Esophagus (tissue), 2 donors: ENCODE results near the gene RCN1. TPM values are rescaled to one million over a fixed set of nuclear protein-coding genes. Genes with fewer than 3 reads are reported as not detected.

ENCODE experiments used
- H3K27ac ChIP-seq, 2 donors: one replicate each; pipeline ENCODE4 v1.5.1; 2013; ENCODE audit warnings: low read depth in 2 of 2, mild to moderate bottlenecking in 2 of 2, inconsistent platforms in 1 of 2, low read length in 1 of 2, moderate library complexity in 1 of 2
- H3K27me3 ChIP-seq, 2 donors: one replicate each; pipeline ENCODE4 v1.6.1; 2013; ENCODE audit warnings: low read length in 2 of 2, control low read depth in 1 of 2, mild to moderate bottlenecking in 1 of 2; ENCODE audit not compliant: insufficient read depth in 2 of 2, control insufficient read depth in 1 of 2
- H3K36me3 ChIP-seq, 2 donors: one replicate each; pipeline ENCODE4 v1.6.1; 2013; ENCODE audit warnings: low read length in 1 of 2; ENCODE audit not compliant: control insufficient read depth in 2 of 2, insufficient read depth in 2 of 2
- H3K4me1 ChIP-seq, 2 donors: one replicate each; pipeline ENCODE4 v1.6.1; 2013; ENCODE audit warnings: low read length in 1 of 2; ENCODE audit not compliant: control insufficient read depth in 2 of 2, insufficient read depth in 2 of 2
- H3K4me3 ChIP-seq, 2 donors: one replicate each; pipeline ENCODE4 v1.5.1; 2013; ENCODE audit warnings: low read length in 2 of 2, mild to moderate bottlenecking in 2 of 2, low read depth in 1 of 2, moderate library complexity in 1 of 2
- H3K9me3 ChIP-seq, 2 donors: one replicate each; pipeline ENCODE4 v1.6.1; 2013; ENCODE audit warnings: mild to moderate bottlenecking in 2 of 2, low read depth in 1 of 2, low read length in 1 of 2, moderate library complexity in 1 of 2; ENCODE audit not compliant: control insufficient read depth in 2 of 2, insufficient read depth in 1 of 2
- WGBS, 2 donors: extraction: QIAGEN DNeasy Blood & Tissue Kit; methylation state at CpG; one replicate each; pipeline ENCODE4 v1.1.7; 2013; 5-methylcytosine and 5-hydroxymethylcytosine counted together
- polyA plus RNA-seq, 2 donors: library from polyadenylated mRNA; stranded (reverse); fragments of 200-250 nt; gene quantifications; one replicate each; pipeline ENCODE4 v1.2.3, GENCODE V29; 2013
- donor health status: healthy with polysubstance abuse.
- donor health status: Bipolar disorder and iron deficiency.

Gene RCN1
- polyA plus RNA-seq, 2 donors = 23.5 to 26.6 TPM

DNA sequence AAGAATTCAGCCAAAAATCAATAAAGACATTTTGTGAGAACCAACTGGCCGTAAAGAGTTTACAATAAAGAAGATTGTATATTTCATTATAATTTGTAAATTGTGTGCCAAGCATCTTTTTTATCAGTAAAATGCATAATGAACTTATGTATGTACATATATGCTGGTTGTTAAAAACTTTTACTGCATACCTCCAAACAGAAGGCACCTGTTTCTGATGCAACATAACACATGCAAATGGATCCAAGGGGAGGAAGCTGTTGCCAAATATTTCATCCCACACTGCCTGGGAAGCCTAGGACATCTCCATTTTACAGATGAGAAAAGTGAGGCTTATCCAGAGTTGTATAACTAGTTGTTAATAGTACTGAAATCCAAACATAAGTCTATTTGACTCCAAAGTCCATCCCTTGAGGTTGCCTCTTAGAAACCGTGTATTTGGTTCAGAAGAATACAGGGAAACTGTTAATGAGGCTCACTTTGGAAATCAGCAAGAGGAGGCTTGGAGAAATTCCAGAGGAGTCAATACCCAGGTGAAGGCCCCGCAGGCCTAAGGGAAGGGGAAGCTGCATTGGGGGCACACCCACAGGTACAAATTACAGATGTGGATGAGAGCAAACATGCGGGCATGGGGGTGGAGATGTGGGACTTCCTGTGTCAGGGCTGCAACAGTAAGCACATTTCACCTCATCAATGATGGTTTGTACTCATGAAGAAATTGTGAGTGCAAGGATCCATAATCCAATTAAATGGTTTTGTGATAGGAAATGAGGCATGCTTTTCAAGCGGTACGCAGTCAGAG lies 51.1 kb downstream of the RCN1 start:
- Histone ChIP-seq H3K4me3 (no peak overlapping the region), H3K4me1 (no peaks in the 10 kb centered on the region), H3K27ac (no peak overlapping the region), H3K27me3 (no peaks in the 10 kb centered on the region), H3K9me3 (no peaks in the 10 kb centered on the region), H3K36me3 (no peaks in the 10 kb centered on the region)
- 66 to 70% methylated on average over 6 of the region's 6 CpGs for WGBS, 2 donors

DNA sequence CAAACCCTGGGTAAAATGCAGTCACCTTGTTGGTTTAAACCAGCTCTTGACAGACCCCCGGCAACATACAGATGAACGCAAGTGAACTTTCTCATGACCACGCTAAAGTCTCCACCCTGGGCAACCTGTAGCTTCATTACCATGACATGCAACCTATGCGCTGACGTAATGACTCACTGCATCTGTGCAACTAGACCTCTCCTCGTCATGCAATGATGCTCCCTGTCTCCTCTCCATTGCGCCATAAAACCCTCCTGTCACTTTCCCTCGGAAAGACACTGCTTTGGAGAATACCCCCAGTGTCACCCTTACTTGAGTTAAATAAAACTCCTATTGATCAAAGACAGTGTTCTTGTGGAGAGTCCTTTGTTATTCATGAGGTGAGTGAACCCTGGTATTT lies 52.5 kb downstream of the RCN1 start:
- H3K27ac ChIP-seq = no peak overlapping the region
- H3K4me3 ChIP-seq = no peak overlapping the region
- H3K27me3 ChIP-seq = no peaks in the 10 kb centered on the region
- no peaks in the 10 kb centered on the region for H3K9me3 ChIP-seq
- 95 to 97% methylated on average over 8 of the region's 8 CpGs for WGBS, 2 donors
- H3K36me3 ChIP-seq = no peaks in the 10 kb centered on the region
- H3K4me1 ChIP-seq = no peaks in the 10 kb centered on the region

GRCh38 chr11:32145282-32145681 lies 54.4 kb downstream of the RCN1 start:
- no peaks in the 10 kb centered on the region for H3K9me3 ChIP-seq
- 75 to 86% methylated on average over 3 of the region's 3 CpGs for WGBS, 2 donors
- H3K27me3 ChIP-seq = no peaks in the 10 kb centered on the region
- no peak overlapping the region for H3K27ac ChIP-seq
- H3K4me3 ChIP-seq = no peak overlapping the region
- no peaks in the 10 kb centered on the region for H3K4me1 ChIP-seq
- no peaks in the 10 kb centered on the region for H3K36me3 ChIP-seq

DNA sequence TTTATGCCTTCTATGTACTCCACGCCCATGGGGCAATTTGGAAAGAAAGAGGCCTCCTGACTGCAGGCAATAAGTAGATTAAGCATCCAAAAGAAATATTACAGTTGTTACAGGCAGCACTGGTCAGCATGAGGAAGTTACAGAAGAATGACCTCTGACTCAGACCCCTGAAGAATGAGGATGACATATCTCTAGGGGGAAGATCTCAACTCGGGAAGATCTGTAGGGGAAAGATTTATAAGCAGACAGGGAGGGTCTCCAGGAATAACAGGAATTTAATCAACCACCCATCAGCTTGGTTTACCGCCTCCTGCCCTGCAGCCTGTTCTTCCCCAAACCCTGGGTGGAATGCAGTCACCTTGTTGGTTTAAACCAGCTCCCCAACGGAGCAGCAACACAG lies 58.0 kb downstream of the RCN1 start:
- Histone ChIP-seq H3K27me3 (no peaks in the 10 kb centered on the region), H3K4me3 (no peak overlapping the region), H3K4me1 (no peaks in the 10 kb centered on the region), H3K27ac (no peak overlapping the region), H3K36me3 (no peaks in the 10 kb centered on the region), H3K9me3 (no peaks in the 10 kb centered on the region)
- 62 to 70% methylated on average over 4 of the region's 4 CpGs for WGBS, 2 donors

GRCh38 chr11:32149748-32150147 lies 58.9 kb downstream of the RCN1 start:
- H3K27ac ChIP-seq = no peak overlapping the region
- no peaks in the 10 kb centered on the region for H3K27me3 ChIP-seq
- H3K4me1 ChIP-seq = no peaks in the 10 kb centered on the region
- H3K36me3 ChIP-seq = no peaks in the 10 kb centered on the region
- no peaks in the 10 kb centered on the region for H3K9me3 ChIP-seq
- WGBS, 2 donors = 74 to 84% methylated on average over 7 of the region's 7 CpGs
- H3K4me3 ChIP-seq = no peak overlapping the region

- H3K9me3 ChIP-seq = peaks cover 0 to 2% of the 10 kb centered on the region in 2 donors
- H3K4me1 ChIP-seq = no peaks in the 10 kb centered on the region
- H3K27ac ChIP-seq = no peak overlapping the region
- H3K27me3 ChIP-seq = no peaks in the 10 kb centered on the region
- H3K36me3 ChIP-seq = no peaks in the 10 kb centered on the region
- no peak overlapping the region for H3K4me3 ChIP-seq
Observed at GRCh38 chr11:32151027-32151426, 60.2 kb downstream of the RCN1 start.

DNA sequence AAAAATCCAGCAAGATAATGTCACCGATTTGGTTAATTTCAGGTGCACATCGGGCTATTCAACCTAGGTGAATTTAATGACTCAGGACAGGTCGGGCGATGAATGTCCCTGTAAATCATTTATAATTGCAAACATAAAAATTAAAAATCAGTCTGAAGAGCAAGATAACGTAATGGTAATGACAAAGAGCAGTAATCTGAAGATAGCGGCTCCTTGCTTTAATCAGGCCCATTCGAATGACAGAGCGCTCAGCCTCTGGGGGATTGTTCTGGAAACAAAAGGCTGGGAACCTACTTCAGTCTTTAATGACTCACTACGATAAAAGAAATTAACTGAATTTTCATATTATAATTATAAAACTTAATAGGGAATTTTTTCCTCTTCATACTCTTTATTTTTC lies 61.3 kb downstream of the RCN1 start:
- no peaks in the 10 kb centered on the region for H3K4me1 ChIP-seq
- no peak overlapping the region for H3K27ac ChIP-seq
- H3K27me3 ChIP-seq = no peaks in the 10 kb centered on the region
- 74 to 80% methylated on average over 9 of the region's 9 CpGs for WGBS, 2 donors
- no peak overlapping the region for H3K4me3 ChIP-seq
- H3K9me3 ChIP-seq = peaks cover 0 to 2% of the 10 kb centered on the region in 2 donors
- H3K36me3 ChIP-seq = no peaks in the 10 kb centered on the region

DNA sequence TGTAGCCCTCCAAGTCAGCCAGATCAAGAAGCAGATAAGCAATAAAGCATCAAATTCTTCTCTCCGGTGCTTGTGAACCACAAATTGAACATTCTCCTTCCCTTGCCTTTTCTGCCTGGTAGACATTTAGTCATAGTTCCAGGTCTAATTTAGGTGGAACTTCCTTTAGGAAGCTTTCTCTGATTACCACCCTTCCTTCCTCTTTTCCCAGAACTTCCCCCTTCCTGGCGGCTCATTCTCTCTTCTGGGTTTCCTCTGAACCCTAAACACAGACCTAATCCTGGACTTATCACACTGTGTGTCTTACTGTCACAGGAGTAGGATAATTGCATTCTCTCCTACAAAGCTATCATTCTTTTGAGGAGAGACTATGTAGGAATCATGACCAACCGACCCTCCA lies 61.9 kb downstream of the RCN1 start:
- no peaks in the 10 kb centered on the region for H3K27me3 ChIP-seq
- 37 to 41% methylated on average over 3 of the region's 3 CpGs for WGBS, 2 donors
- no peaks in the 10 kb centered on the region for H3K4me1 ChIP-seq
- H3K4me3 ChIP-seq = no peak overlapping the region
- H3K36me3 ChIP-seq = no peaks in the 10 kb centered on the region
- H3K27ac ChIP-seq = no peak overlapping the region
- peaks cover 0 to 2% of the 10 kb centered on the region in 2 donors for H3K9me3 ChIP-seq

DNA sequence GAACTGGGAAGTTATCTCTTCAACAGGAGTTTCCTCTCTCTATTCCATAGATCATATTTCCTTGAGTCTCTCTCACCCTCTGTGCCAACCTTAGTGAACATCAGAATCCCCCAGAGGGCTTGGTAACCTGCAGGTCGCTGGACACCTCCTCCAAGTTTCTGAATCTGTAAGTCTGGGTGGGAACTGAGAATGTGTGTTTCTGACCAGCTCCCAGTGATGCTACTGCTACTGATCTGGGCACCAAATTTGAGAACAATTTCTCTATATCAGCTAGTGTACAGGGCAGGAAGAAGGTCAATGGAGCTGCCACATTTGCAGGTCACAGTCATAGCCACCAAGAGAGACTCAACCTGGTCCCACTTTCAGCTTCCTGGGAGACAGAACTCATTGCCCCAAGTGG lies 62.9 kb downstream of the RCN1 start:
- WGBS, 2 donors = 64% methylated on average over 1 of the region's 1 CpG
- no peak overlapping the region for H3K4me3 ChIP-seq
- peaks cover 0 to 2% of the 10 kb centered on the region in 2 donors for H3K9me3 ChIP-seq
- H3K4me1 ChIP-seq = no peaks in the 10 kb centered on the region
- H3K27me3 ChIP-seq = no peaks in the 10 kb centered on the region
- H3K27ac ChIP-seq = no peak overlapping the region
- no peaks in the 10 kb centered on the region for H3K36me3 ChIP-seq

DNA sequence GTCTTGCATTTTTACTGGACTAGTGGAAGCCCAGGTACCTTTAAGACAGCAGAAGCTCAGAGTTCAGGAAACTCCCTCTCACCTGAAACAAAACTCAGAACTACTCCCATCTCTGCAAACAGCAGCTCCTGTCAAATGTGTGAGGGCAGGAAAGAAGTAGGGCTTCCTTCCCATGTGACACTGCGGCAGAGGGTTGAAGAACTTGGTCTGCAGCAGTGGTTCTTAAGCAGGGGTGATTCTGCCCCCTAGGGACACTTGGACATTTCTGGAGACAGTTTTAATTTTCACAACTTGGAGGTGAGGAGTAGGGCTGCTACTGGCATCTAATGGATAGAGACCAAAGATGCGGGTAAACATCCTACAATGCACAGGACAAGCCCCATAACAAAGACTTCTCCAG lies 63.4 kb downstream of the RCN1 start:
- H3K4me1 ChIP-seq = no peaks in the 10 kb centered on the region
- H3K36me3 ChIP-seq = no peaks in the 10 kb centered on the region
- H3K27ac ChIP-seq = no peak overlapping the region
- 81 to 85% methylated on average over 2 of the region's 2 CpGs for WGBS, 2 donors
- H3K9me3 ChIP-seq = peaks cover 0 to 2% of the 10 kb centered on the region in 2 donors
- no peaks in the 10 kb centered on the region for H3K27me3 ChIP-seq
- no peak overlapping the region for H3K4me3 ChIP-seq
